ENCODE results near the gene KSR2. TPM values are rescaled to one million over a fixed set of nuclear protein-coding genes. Genes with fewer than 3 reads are reported as not detected.
A peak's percentile ranks its signal among the peaks of the same experiment; 100 is the strongest.
"Not testable (repeated sequence)": the region's sequence is repeated elsewhere in the genome, so short reads cannot be mapped to it uniquely, and the experiment has no call there.

KSR2 gene
- total RNA-seq, 1 donor from 2014 or later = 2.0 TPM

DNA sequence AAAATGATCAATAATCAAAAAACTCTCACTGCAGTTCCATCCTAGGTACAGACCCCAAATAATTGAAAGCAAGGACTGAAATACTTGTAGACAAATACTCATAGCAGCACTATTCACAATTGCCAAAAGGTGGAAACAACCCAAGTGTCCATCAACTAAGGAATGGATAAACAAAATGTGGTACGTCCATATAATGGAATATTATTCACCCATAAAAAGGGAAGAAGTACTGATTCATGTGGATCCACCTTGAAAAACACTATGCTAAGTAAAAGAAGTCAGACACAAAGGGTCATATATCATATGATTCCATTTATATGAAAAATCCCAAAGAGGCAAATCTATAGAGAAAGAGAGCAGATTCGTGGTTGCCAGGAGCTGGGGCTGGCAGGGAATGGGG, 202.8 kb downstream of the KSR2 start:
- H3K4me1 Mint-ChIP-seq (ENCODE audit: unreplicated experiment) = no peaks in the 10 kb centered on the region
- no peak overlapping the region for H3K27ac Mint-ChIP-seq
- H3K9me3 Mint-ChIP-seq = no peaks in the 10 kb centered on the region
- DNase-seq (ENCODE audit: extremely low spot score, unreplicated experiment) = no peak
- H3K4me3 Mint-ChIP-seq = no peak overlapping the region
- H3K27me3 Mint-ChIP-seq = peaks cover 8% of the 10 kb centered on the region
- TF ChIP-seq, protein P1, sequence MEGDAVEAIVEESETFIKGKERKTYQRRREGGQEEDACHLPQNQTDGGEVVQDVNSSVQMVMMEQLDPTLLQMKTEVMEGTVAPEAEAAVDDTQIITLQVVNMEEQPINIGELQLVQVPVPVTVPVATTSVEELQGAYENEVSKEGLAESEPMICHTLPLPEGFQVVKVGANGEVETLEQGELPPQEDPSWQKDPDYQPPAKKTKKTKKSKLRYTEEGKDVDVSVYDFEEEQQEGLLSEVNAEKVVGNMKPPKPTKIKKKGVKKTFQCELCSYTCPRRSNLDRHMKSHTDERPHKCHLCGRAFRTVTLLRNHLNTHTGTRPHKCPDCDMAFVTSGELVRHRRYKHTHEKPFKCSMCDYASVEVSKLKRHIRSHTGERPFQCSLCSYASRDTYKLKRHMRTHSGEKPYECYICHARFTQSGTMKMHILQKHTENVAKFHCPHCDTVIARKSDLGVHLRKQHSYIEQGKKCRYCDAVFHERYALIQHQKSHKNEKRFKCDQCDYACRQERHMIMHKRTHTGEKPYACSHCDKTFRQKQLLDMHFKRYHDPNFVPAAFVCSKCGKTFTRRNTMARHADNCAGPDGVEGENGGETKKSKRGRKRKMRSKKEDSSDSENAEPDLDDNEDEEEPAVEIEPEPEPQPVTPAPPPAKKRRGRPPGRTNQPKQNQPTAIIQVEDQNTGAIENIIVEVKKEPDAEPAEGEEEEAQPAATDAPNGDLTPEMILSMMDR (conservative IDR thresholded peaks at IDR 0.05) = no peak
- H3K36me3 Mint-ChIP-seq = peaks cover 7% of the 10 kb centered on the region

- Mint-ChIP-seq H3K4me3 (no peak overlapping the region), H3K27me3 (peaks cover 8% of the 10 kb centered on the region), H3K9me3 (no peaks in the 10 kb centered on the region), H3K27ac (no peak overlapping the region), H3K36me3 (peaks cover 14% of the 10 kb centered on the region), H3K4me1 (ENCODE audit: unreplicated experiment) (no peaks in the 10 kb centered on the region)
- TF ChIP-seq, protein P1 (conservative IDR thresholded peaks at IDR 0.05) = no peak
- DNase-seq (ENCODE audit: extremely low spot score, unreplicated experiment) = no peak
These were observed 206.6 kb downstream of the KSR2 start for GRCh38 chr12:117762143-117762542.

GRCh38 chr12:117761528-117762100, 207.2 kb downstream of the KSR2 start:
- peaks cover 8% of the 10 kb centered on the region for H3K27me3 Mint-ChIP-seq
- H3K36me3 Mint-ChIP-seq = peaks cover 14% of the 10 kb centered on the region
- DNase-seq (ENCODE audit: extremely low spot score, unreplicated experiment) = no peak
- no peaks in the 10 kb centered on the region for H3K9me3 Mint-ChIP-seq
- H3K4me1 Mint-ChIP-seq (ENCODE audit: unreplicated experiment) = no peaks in the 10 kb centered on the region
- no peak overlapping the region for H3K27ac Mint-ChIP-seq
- TF ChIP-seq, protein P1 (conservative IDR thresholded peaks at IDR 0.05) = no peak
- no peak overlapping the region for H3K4me3 Mint-ChIP-seq

GRCh38 chr12:117760990-117761389, 207.8 kb downstream of the KSR2 start:
- no peaks in the 10 kb centered on the region for H3K9me3 Mint-ChIP-seq
- DNase-seq (ENCODE audit: extremely low spot score, unreplicated experiment) = no peak
- TF ChIP-seq, protein P1 (conservative IDR thresholded peaks at IDR 0.05) = no peak
- H3K36me3 Mint-ChIP-seq = peaks cover 8% of the 10 kb centered on the region
- no peak overlapping the region for H3K27ac Mint-ChIP-seq
- peaks cover 3% of the 10 kb centered on the region for H3K27me3 Mint-ChIP-seq
- no peaks in the 10 kb centered on the region for H3K4me1 Mint-ChIP-seq (ENCODE audit: unreplicated experiment)
- H3K4me3 Mint-ChIP-seq = no peak overlapping the region

GRCh38 chr12:117750657-117751056, 218.1 kb downstream of the KSR2 start:
- DNase-seq (ENCODE audit: extremely low spot score, unreplicated experiment) = no peak
- Mint-ChIP-seq H3K9me3 (peaks cover 5% of the 10 kb centered on the region), H3K27me3 (peaks cover 15% of the 10 kb centered on the region), H3K4me3 (no peak overlapping the region), H3K27ac (no peak overlapping the region), H3K4me1 (ENCODE audit: unreplicated experiment) (no peaks in the 10 kb centered on the region), H3K36me3 (peaks cover 3% of the 10 kb centered on the region)
- TF ChIP-seq, protein P1 (conservative IDR thresholded peaks at IDR 0.05) = no peak

DNA sequence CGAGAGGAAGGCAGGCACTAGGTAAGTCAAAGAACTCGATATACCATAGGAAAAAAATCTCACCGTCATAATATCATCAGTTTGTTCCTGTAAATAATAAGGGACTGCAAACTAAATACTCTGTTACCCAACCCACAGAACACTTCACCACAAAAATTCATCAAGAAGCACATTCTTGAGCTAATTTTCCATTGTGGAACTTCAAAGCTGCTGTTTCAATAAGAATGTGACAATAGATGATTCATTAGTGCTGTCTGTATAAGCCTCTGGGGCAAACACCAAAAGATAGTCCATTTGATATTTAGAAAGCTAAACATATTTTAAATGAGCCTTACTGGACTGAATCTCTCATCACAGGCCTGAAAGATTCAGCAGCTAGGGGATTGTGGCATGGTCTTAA, 219.4 kb downstream of the KSR2 start:
- H3K27me3 Mint-ChIP-seq = peaks cover 9% of the 10 kb centered on the region
- peaks cover 3% of the 10 kb centered on the region for H3K4me1 Mint-ChIP-seq (ENCODE audit: unreplicated experiment)

GRCh38 chr12:117746358-117746757, 222.4 kb downstream of the KSR2 start:
- peaks cover 10% of the 10 kb centered on the region for H3K27me3 Mint-ChIP-seq
- H3K4me1 Mint-ChIP-seq (ENCODE audit: unreplicated experiment); H3K4me3 Mint-ChIP-seq; DNase-seq (ENCODE audit: extremely low spot score, unreplicated experiment); H3K9me3 Mint-ChIP-seq; H3K27ac Mint-ChIP-seq; H3K36me3 Mint-ChIP-seq: not testable (repeated sequence)

More for the DNA sequence above, 219.4 kb downstream of the KSR2 start:
- peaks cover 3% of the 10 kb centered on the region for H3K36me3 Mint-ChIP-seq
- TF ChIP-seq, protein P1 (conservative IDR thresholded peaks at IDR 0.05) = no peak
- peak overlapping the region; percentile 73 for H3K4me3 Mint-ChIP-seq
- peak overlapping the region; percentile 41 for H3K27ac Mint-ChIP-seq
- H3K9me3 Mint-ChIP-seq = peaks cover 5% of the 10 kb centered on the region
- no peak for DNase-seq (ENCODE audit: extremely low spot score, unreplicated experiment)

All from type B pancreatic cell (in vitro differentiated cells).